K562 (cell line): ENCODE data around the gene ARHGAP24. TPM values are rescaled to one million over a fixed set of nuclear protein-coding genes. Genes with fewer than 3 reads are reported as not detected.

Experiments
- ATAC-seq: fragments of 200-7000 bp; cut with Tn5 transposase; 3 replicates; pipeline ENCODE4 v1.9.1; 2020; ENCODE audit warnings: moderate library complexity
- BruUV-seq: library from RNA; stranded (reverse); fragments of 400-500 nt; replicated peaks from 2 replicates; lab custom pipeline; 2021; lab: Mats Ljungman, UMichigan
- CTCF ChIA-PET: fragments of 300-600 bp; formaldehyde crosslinking; extraction: SDS; loops from one replicate; lab custom pipeline; 2021; ENCODE audit warnings: low intra/inter-chr PET ratio; lab: Yijun Ruan, JAX
- POLR2A ChIA-PET: fragments of 300-600, 350-650 bp; sonication (Branson Sonifier 250); formaldehyde crosslinking; extraction: SDS; loops from one replicate; lab custom pipeline; 2021; ENCODE audit warnings: antibody characterized with exemption, inconsistent platforms; lab: Yijun Ruan, JAX
- DNase-seq, 4 experiments: peaks; one replicate each; pipeline versions ENCODE4 v3.0.0 to v3.0.0-alpha.2; 2011 to 2018; ENCODE audit warnings: low spot score in 3 of 4, mixed read lengths in 3 of 4; ENCODE audit errors: extremely low read depth in 1 of 4
- FAIRE-seq: peaks from 2 replicates; lab custom pipeline; 2011; peaks lifted over from hg19 to GRCh38; lab: Jason Lieb, UNC
- H2AFZ ChIP-seq: 2 replicates; pipeline ENCODE4 v1.6.0; 2011; ENCODE audit warnings: low read depth, low read length, control low read depth, inconsistent platforms
- H3K27ac ChIP-seq: fragments of 200-600 bp; 3 replicates; pipeline ENCODE4 v1.8.0; 2011; ENCODE audit warnings: low read depth, mild to moderate bottlenecking, control low read depth, inconsistent platforms, low read length, moderate library complexity, mixed read lengths; ENCODE audit errors: extremely low read depth
- H3K27me3 ChIP-seq, 2 experiments: fragments of 300-600 bp in 1 of 2; 2 replicates in 1 of 2; 3 replicates in 1 of 2; pipeline versions ENCODE4 v1.6.0 to v1.8.0; 2011; ENCODE audit warnings: inconsistent platforms in 2 of 2, low read length in 2 of 2, mild to moderate bottlenecking in 1 of 2, mixed read lengths in 1 of 2, moderate library complexity in 1 of 2; ENCODE audit not compliant: control insufficient read depth in 2 of 2, insufficient read depth in 2 of 2
- H3K36me3 ChIP-seq: fragments of 300-600 bp; 3 replicates; pipeline ENCODE4 v1.8.0; 2011; ENCODE audit warnings: mild to moderate bottlenecking, low read length, inconsistent platforms; ENCODE audit not compliant: control insufficient read depth, insufficient read depth
- H3K4me1 ChIP-seq, 2 experiments: fragments of 200-600 bp in 1 of 2; replicated peaks in 1 of 2; 2 replicates in 1 of 2; 3 replicates in 1 of 2; pipeline versions ENCODE4 v1.5.1 to v1.8.0; 2011; ENCODE audit warnings: inconsistent platforms in 2 of 2, low read length in 2 of 2, mild to moderate bottlenecking in 1 of 2, mixed read lengths in 1 of 2, moderate library complexity in 1 of 2; ENCODE audit not compliant: control insufficient read depth in 2 of 2, insufficient read depth in 2 of 2
- H3K4me2 ChIP-seq: 2 replicates; pipeline ENCODE4 v1.6.1; 2011; ENCODE audit warnings: low read length, control low read depth, inconsistent platforms, mixed read lengths; ENCODE audit not compliant: insufficient read depth
- H3K4me3 ChIP-seq: fragments of 200-600 bp; sonication (generic), shearing (Covaris generic); 2 replicates; pipeline ENCODE4 v1.5.1; 2016; ENCODE audit warnings: control low read depth, inconsistent platforms
- H3K79me2 ChIP-seq: fragments of 200-600 bp; 3 replicates; pipeline ENCODE4 v1.8.0; 2011; ENCODE audit warnings: low read length, inconsistent platforms; ENCODE audit not compliant: control insufficient read depth, insufficient read depth
- H3K9ac ChIP-seq, 2 experiments: 2 replicates each; pipeline versions ENCODE4 v1.6.0 to v1.6.1; 2011; ENCODE audit warnings: low read depth in 2 of 2, low read length in 2 of 2, control low read depth in 1 of 2, inconsistent platforms in 1 of 2, mild to moderate bottlenecking in 1 of 2, mixed read lengths in 1 of 2; ENCODE audit not compliant: insufficient read depth in 1 of 2
- H3K9me1 ChIP-seq: one replicate; pipeline ENCODE4 v1.6.0; 2011; ENCODE audit warnings: inconsistent platforms, mild to moderate bottlenecking, low read length, moderate library complexity; ENCODE audit not compliant: control insufficient read depth, insufficient read depth
- H3K9me3 ChIP-seq: replicated peaks from 2 replicates; pipeline ENCODE4 v1.5.1; 2011; ENCODE audit warnings: low read depth, low read length, inconsistent platforms; ENCODE audit not compliant: control insufficient read depth, insufficient read depth
- H4K20me1 ChIP-seq: replicated peaks from 2 replicates; pipeline ENCODE4 v1.6.1; 2011; ENCODE audit warnings: low read length, inconsistent platforms, mixed read lengths; ENCODE audit not compliant: control insufficient read depth, insufficient read depth
- AFF4 ChIP-seq: sonication (generic); formaldehyde crosslinking; IDR thresholded peaks from 2 replicates; pipeline ENCODE4 v1.8.0; 2023; ENCODE audit warnings: mild to moderate bottlenecking, missing genetic modification reagents
- CBX1 ChIP-seq: sonication (generic); IDR thresholded peaks from 2 replicates; pipeline ENCODE4 v1.6.1; 2016; ENCODE audit warnings: antibody characterized with exemption, low read depth, mild to moderate bottlenecking
- CUX1 ChIP-seq: fragments of 200-800 bp; sonication (Bioruptor generic); IDR thresholded peaks from 2 replicates; pipeline ENCODE4 v1.6.1; 2016; ENCODE audit warnings: missing genetic modification characterization, missing compliant biosample characterization
- KLF10 ChIP-seq: fragments of 250-450 bp; sonication (Bioruptor Pico); IDR thresholded peaks from 2 replicates; pipeline ENCODE4 v1.6.1; 2021; ENCODE audit warnings: matching md5 sums
- MIER1 ChIP-seq: fragments of 450-650 bp; IDR thresholded peaks from 2 replicates; pipeline ENCODE4 v1.6.1; 2016; ENCODE audit warnings: antibody characterized with exemption, mild to moderate bottlenecking, low read depth
- NFIC ChIP-seq: fragments of 450-650 bp; IDR thresholded peaks from 2 replicates; pipeline ENCODE4 v1.6.1; 2017; ENCODE audit warnings: mild to moderate bottlenecking, inconsistent platforms
- NR0B1 ChIP-seq: fragments of 450-650 bp; IDR thresholded peaks from one replicate; pipeline ENCODE4 v1.6.1; 2018; ENCODE audit warnings: mild to moderate bottlenecking, moderate library complexity; ENCODE audit not compliant: partially characterized antibody
- TOE1 ChIP-seq, 2 experiments: fragments of 450-650 bp in 1 of 2; sonication (generic) in 1 of 2; formaldehyde crosslinking in 1 of 2; IDR thresholded peaks; 2 replicates each; pipeline versions ENCODE4 v1.7.1 to v1.8.0; 2016 to 2022; ENCODE audit warnings: borderline replicate concordance in 2 of 2, mild to moderate bottlenecking in 2 of 2, antibody characterized with exemption in 1 of 2, inconsistent platforms in 1 of 2, low read depth in 1 of 2, missing genetic modification reagents in 1 of 2, moderate library complexity in 1 of 2
- ZFP1 ChIP-seq: fragments of 450-650 bp; formaldehyde crosslinking; IDR thresholded peaks from 2 replicates; pipeline ENCODE4 v1.4.0; 2020; ENCODE audit warnings: mild to moderate bottlenecking, mixed read lengths
- ZNF124 ChIP-seq: sonication (generic); formaldehyde crosslinking; IDR thresholded peaks from 2 replicates; pipeline ENCODE4 v1.8.1; 2022; ENCODE audit warnings: missing genetic modification reagents
- ZNF143 ChIP-seq: sonication (generic); formaldehyde crosslinking; IDR thresholded peaks from 2 replicates; pipeline ENCODE4 v1.9.0; 2022; ENCODE audit warnings: mild to moderate bottlenecking, missing genetic modification reagents
- ZNF57 ChIP-seq: fragments of 450-650 bp; formaldehyde crosslinking; IDR thresholded peaks from 2 replicates; pipeline ENCODE4 v1.4.0; 2020; ENCODE audit warnings: mild to moderate bottlenecking, moderate library complexity
- ZNF830 ChIP-seq: fragments of 250-450 bp; sonication (Bioruptor Pico); IDR thresholded peaks from 2 replicates; pipeline ENCODE4 v1.5.0; 2021; ENCODE audit warnings: mild to moderate bottlenecking
- WGBS: fragments of 100-300 bp; shearing (Covaris generic); methylation state at CpG from one replicate; pipeline ENCODE4 v1.1.6; 2016; ENCODE audit warnings: low coverage, mixed read lengths; ENCODE audit not compliant: insufficient coverage; ENCODE audit errors: missing lambda C conversion rate; 5-methylcytosine and 5-hydroxymethylcytosine counted together
- in situ Hi-C: fragments of 300-500 bp; cut with MboI; formaldehyde crosslinking; loops from 4 replicates; pipeline ENCODE4 v1.15.0; 2018; ENCODE audit warnings: inconsistent platforms, mixed read lengths
- intact Hi-C: fragments of 100-400 bp; cut with micrococcal nuclease; formaldehyde crosslinking; loops from 2 replicates; pipeline ENCODE4 v1.14.2; 2022
- polyA plus RNA-seq, 8 experiments: library from polyadenylated mRNA; depleted of rRNA in 4 of 8; stranded (reverse) in 5 of 8; unstranded in 3 of 8; fragments of >200 nt; fragmentation: Nextera tagmentation in 2 of 8; fragmentation: Illumina TruSeq in 1 of 8; extraction: Ambion mirVana in 2 of 8; extraction: Trizol in 1 of 8; gene quantifications; 2 replicates each; pipeline versions ENCODE4 v1.2.1 to v1.2.3, GENCODE V29; 2011 to 2014; ENCODE audit warnings: inconsistent platforms in 1 of 8, missing spikeins in 1 of 8
- total RNA-seq, 7 experiments: library from RNA; depleted of rRNA in 6 of 7; stranded (reverse); fragments of >200 nt in 6 of 7; fragmentation: Illumina TruSeq in 2 of 7; extraction: Trizol in 2 of 7; gene quantifications; 2 replicates each; pipeline versions ENCODE4 v1.2.1 to v1.2.3, GENCODE V29; 2011 to 2021; ENCODE audit warnings: low replicate concordance in 1 of 7

ARHGAP24 gene
- total and polyA plus RNA-seq, 9 of the 15 experiments (the other 6 are each of a cell fraction or from before 2014, with no cell fraction given) = 8.0 to 22.6 (median 14.0) TPM

- in situ Hi-C loops (loop anchor here (25.0 kb wide), 1 partner anchor 611 kb away; no protein-coding TSS in a partner anchor), intact Hi-C loops (no loop called here)
- ATAC-seq (no peak), FAIRE-seq (no peak), DNase-seq (no peak)
- POLR2A ChIA-PET = no interaction called here
- no peaks in the 10 kb centered on the region for H3K27me3 ChIP-seq
- WGBS = 33% methylated on average over 1 of the region's 1 CpG
- no peak overlapping the region for H3K9ac ChIP-seq
- H3K9me3 ChIP-seq = no peaks in the 10 kb centered on the region
- no peak overlapping the region for H3K27ac ChIP-seq
- no peaks in the 10 kb centered on the region for H3K4me1 ChIP-seq
- no TSS peak for BruUV-seq
- H3K9me1 ChIP-seq = no peaks in the 10 kb centered on the region
- no peak overlapping the region for H3K4me3 ChIP-seq
- no peaks in the 10 kb centered on the region for H3K36me3 ChIP-seq
- no peak overlapping the region for H3K4me2 ChIP-seq
- no peak overlapping the region for H2AFZ ChIP-seq
- no peaks in the 10 kb centered on the region for H4K20me1 ChIP-seq
- CTCF ChIA-PET = no interaction called here
- H3K79me2 ChIP-seq = no peaks in the 10 kb centered on the region
- TF ChIP-seq NFIC (no peak), KLF10 (CRISPR knock-in tag) (no peak), CUX1 (no peak), ZNF57 (no peak), ZNF124 (CRISPR knock-in tag) (no peak), ZNF143 (CRISPR knock-in tag) (no peak), ZNF830 (no peak), ZFP1 (CRISPR knock-in tag) (no peak), NR0B1 (no peak), MIER1 (no peak), CBX1 (no peak), AFF4 (no peak), TOE1 (IDR thresholded peaks at IDR 0.05; ENCODE audit: borderline replicate concordance) (no peak), TOE1 (CRISPR knock-in tag; IDR thresholded peaks at IDR 0.05; ENCODE audit: borderline replicate concordance, low read depth) (no peak)
Measured at GRCh38 chr4:85773372-85773771, 298.4 kb downstream of the ARHGAP24 start.
